MM.1S (cell line): ENCODE measurements around the gene RHBDL1.

ENCODE experiments used
- DNase-seq: peaks from one replicate; pipeline ENCODE4 v3.0.0-alpha.2; 2015
- H2AFZ ChIP-seq: fragments of 300-600 bp; sonication (generic); 2 replicates; pipeline ENCODE4 v1.6.0; 2016; ENCODE audit warnings: antibody characterized with exemption, low read length
- H3F3A ChIP-seq: fragments of 300-600 bp; sonication (generic); 2 replicates; pipeline ENCODE4 v1.6.1; 2016; ENCODE audit warnings: mild to moderate bottlenecking, antibody characterized with exemption, low read length, moderate library complexity, mixed read lengths; ENCODE audit not compliant: insufficient read depth
- H3K27ac ChIP-seq: fragments of 300-600 bp; sonication (generic); 2 replicates; pipeline ENCODE4 v1.5.1; 2016; ENCODE audit warnings: mild to moderate bottlenecking, low read length
- H3K27me3 ChIP-seq: fragments of 300-600 bp; sonication (generic); replicated peaks from 2 replicates; pipeline ENCODE4 v1.6.0; 2016; ENCODE audit warnings: low read length; ENCODE audit not compliant: insufficient read depth
- H3K36me3 ChIP-seq: fragments of 300-600 bp; sonication (generic); replicated peaks from 2 replicates; pipeline ENCODE4 v1.6.1; 2016; ENCODE audit warnings: mild to moderate bottlenecking, low read length, mixed read lengths; ENCODE audit not compliant: insufficient read depth
- H3K4me1 ChIP-seq: fragments of 300-600 bp; sonication (generic); 2 replicates; pipeline ENCODE4 v1.6.1; 2016; ENCODE audit warnings: low read length, mixed read lengths
- H3K4me2 ChIP-seq: fragments of 300-600 bp; sonication (generic); 2 replicates; pipeline ENCODE4 v1.6.0; 2016; ENCODE audit warnings: low read depth, low read length
- H3K4me3 ChIP-seq: fragments of 300-600 bp; sonication (generic); 2 replicates; pipeline ENCODE4 v1.5.1; 2016; ENCODE audit warnings: low read length, mixed read lengths
- H3K79me2 ChIP-seq: fragments of 300-600 bp; sonication (generic); 2 replicates; pipeline ENCODE4 v1.6.1; 2016; ENCODE audit warnings: mixed run types, low read length, mixed read lengths
- H3K9ac ChIP-seq: fragments of 300-600 bp; sonication (generic); 2 replicates; pipeline ENCODE4 v1.6.1; 2016; ENCODE audit warnings: low read length, mixed read lengths
- H3K9me2 ChIP-seq: fragments of 300-600 bp; sonication (generic); replicated peaks from 2 replicates; pipeline ENCODE4 v1.6.1; 2016; ENCODE audit warnings: mild to moderate bottlenecking, low read length, mixed read lengths; ENCODE audit not compliant: insufficient read depth
- H3K9me3 ChIP-seq: fragments of 300-600 bp; sonication (generic); replicated peaks from 2 replicates; pipeline ENCODE4 v1.6.1; 2016; ENCODE audit warnings: mild to moderate bottlenecking, low read length, mixed read lengths; ENCODE audit not compliant: insufficient read depth
- H4K20me1 ChIP-seq: fragments of 300-600 bp; sonication (generic); 2 replicates; pipeline ENCODE4 v1.6.1; 2016; ENCODE audit warnings: mild to moderate bottlenecking, low read length, moderate library complexity, mixed read lengths; ENCODE audit not compliant: insufficient read depth
- CTCF ChIP-seq: fragments of 300-600 bp; sonication (generic); IDR thresholded peaks from 2 replicates; pipeline ENCODE4 v1.5.1; 2016; ENCODE audit warnings: antibody characterized with exemption, low read length, mixed read lengths
- EZH2 ChIP-seq: fragments of 300-600 bp; sonication (generic); optimal IDR thresholded peaks from 2 replicates; pipeline ENCODE3; 2017; ENCODE audit warnings: low read depth, mild to moderate bottlenecking, antibody characterized with exemption, low read length, mixed read lengths
- EZH2phosphoT487 ChIP-seq: fragments of 300-600 bp; sonication (generic); IDR thresholded peaks from 2 replicates; pipeline ENCODE4 v1.6.1; 2018; ENCODE audit warnings: antibody characterized with exemption, low read length

Gene RHBDL1

GRCh38 chr16:642189-643049 is 33.1 kb upstream of the RHBDL1 start:
- H3K4me1 ChIP-seq = 0 out of 2 replicates have a peak, but pooled peaks cover 12% of the 10 kb centered on the region
- DNase-seq = peak; percentile 79
- H3K4me3 ChIP-seq = peak overlapping the region; percentile 96
- H3K9me3 ChIP-seq = no peaks in the 10 kb centered on the region
- H3K4me2 ChIP-seq = peak overlapping the region; percentile 99
- H3K36me3 ChIP-seq = no peaks in the 10 kb centered on the region
- H3K27ac ChIP-seq = peak overlapping the region; percentile 71; the same call in 1 of the 2 replicates
- H3K9me2 ChIP-seq = no peaks in the 10 kb centered on the region
- no peak overlapping the region for H2AFZ ChIP-seq
- no peak for TF ChIP-seq CTCF
- no peak for TF ChIP-seq EZH2
- TF ChIP-seq EZH2phosphoT487 = no peak
- H3F3A ChIP-seq = peaks cover 21% of the 10 kb centered on the region
- H4K20me1 ChIP-seq = no peaks in the 10 kb centered on the region
- H3K27me3 ChIP-seq = no peaks in the 10 kb centered on the region
- H3K9ac ChIP-seq = peak overlapping the region; percentile 95
- peaks cover 62% of the 10 kb centered on the region for H3K79me2 ChIP-seq

- peak overlapping the region; percentile 95 for H3K9ac ChIP-seq
- 0 out of 2 replicates have a peak, but pooled peaks cover 14% of the 10 kb centered on the region for H3K4me1 ChIP-seq
- peak overlapping the region; percentile 96 for H3K4me3 ChIP-seq
- no peaks in the 10 kb centered on the region for H4K20me1 ChIP-seq
- H3K36me3 ChIP-seq = no peaks in the 10 kb centered on the region
- no peak for DNase-seq
- no peaks in the 10 kb centered on the region for H3K27me3 ChIP-seq
- peaks cover 27% of the 10 kb centered on the region for H3F3A ChIP-seq
- H3K4me2 ChIP-seq = peak overlapping the region; percentile 99
- no peak overlapping the region for H2AFZ ChIP-seq
- H3K79me2 ChIP-seq = peaks cover 68% of the 10 kb centered on the region
- no peaks in the 10 kb centered on the region for H3K9me3 ChIP-seq
- TF ChIP-seq EZH2phosphoT487 = no peak
- no peak for TF ChIP-seq CTCF
- no peak for TF ChIP-seq EZH2
- H3K9me2 ChIP-seq = no peaks in the 10 kb centered on the region
- H3K27ac ChIP-seq = peak overlapping the region; percentile 60; the same call in 1 of the 2 replicates
Measured at GRCh38 chr16:643050-643368, 32.5 kb upstream of the RHBDL1 start.

- no peak overlapping the region for H3K27ac ChIP-seq
- H3F3A ChIP-seq = peaks cover 34% of the 10 kb centered on the region
- no peaks in the 10 kb centered on the region for H3K9me2 ChIP-seq
- no peak overlapping the region for H2AFZ ChIP-seq
- DNase-seq = no peak
- no peak overlapping the region for H3K4me2 ChIP-seq
- no peak overlapping the region for H3K4me3 ChIP-seq
- H3K36me3 ChIP-seq = no peaks in the 10 kb centered on the region
- no peaks in the 10 kb centered on the region for H4K20me1 ChIP-seq
- TF ChIP-seq EZH2 (no peak), CTCF (no peak), EZH2phosphoT487 (no peak)
- no peaks in the 10 kb centered on the region for H3K9me3 ChIP-seq
- H3K27me3 ChIP-seq = no peaks in the 10 kb centered on the region
- H3K79me2 ChIP-seq = peaks cover 78% of the 10 kb centered on the region
- H3K9ac ChIP-seq = no peak overlapping the region
- H3K4me1 ChIP-seq = 0 out of 2 replicates have a peak, but pooled peaks cover 8% of the 10 kb centered on the region
Measured at GRCh38 chr16:644556-644955, 30.9 kb upstream of the RHBDL1 start.
